M059J (cell line): Measurements from ENCODE around the gene PCSK1. TPM values are rescaled to one million over a fixed set of nuclear protein-coding genes. Genes with fewer than 3 reads are reported as not detected.
"Not testable (repeated sequence)": the region's sequence is repeated elsewhere in the genome, so short reads cannot be mapped to it uniquely, and the experiment has no call there.

Experiments used
- DNase-seq: peaks from one replicate; pipeline ENCODE4 v3.0.0-alpha.2; 2012; ENCODE audit warnings: low read depth
- total RNA-seq: library from RNA; depleted of rRNA; stranded (reverse); fragments of >200 nt; shearing (Covaris generic); gene quantifications from 2 replicates; pipeline ENCODE4 v1.2.3, GENCODE V29; 2014

Gene PCSK1
- total RNA-seq, 1 experiment from 2014 or later: 3.1 TPM

DNA sequence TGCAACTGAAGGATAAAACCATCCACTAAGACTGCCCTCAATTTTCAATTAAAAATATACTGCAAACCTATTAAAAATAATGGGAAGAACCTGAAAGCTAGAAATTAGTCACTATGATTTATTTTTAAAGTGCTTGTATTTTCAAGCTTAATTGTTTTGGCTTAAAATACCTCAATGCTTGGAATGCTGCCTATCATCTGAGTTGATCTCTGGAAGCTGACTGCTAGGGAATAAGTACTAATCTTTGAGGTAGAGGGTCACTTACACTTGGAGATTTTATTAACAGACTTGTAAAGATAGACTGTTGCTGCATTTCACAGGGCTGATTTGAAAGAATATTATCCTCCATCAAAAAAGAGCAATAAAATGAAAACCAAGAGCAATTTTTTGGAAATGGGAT, 6.2 kb downstream of the PCSK1 start:
- DNase-seq: peak; percentile 90

- DNase-seq: no peak
Observed at GRCh38 chr5:96425443-96425842, 7.6 kb downstream of the PCSK1 start.

- DNase-seq: no peak
Observed at GRCh38 chr5:96415897-96416296, 17.2 kb downstream of the PCSK1 start.

DNA sequence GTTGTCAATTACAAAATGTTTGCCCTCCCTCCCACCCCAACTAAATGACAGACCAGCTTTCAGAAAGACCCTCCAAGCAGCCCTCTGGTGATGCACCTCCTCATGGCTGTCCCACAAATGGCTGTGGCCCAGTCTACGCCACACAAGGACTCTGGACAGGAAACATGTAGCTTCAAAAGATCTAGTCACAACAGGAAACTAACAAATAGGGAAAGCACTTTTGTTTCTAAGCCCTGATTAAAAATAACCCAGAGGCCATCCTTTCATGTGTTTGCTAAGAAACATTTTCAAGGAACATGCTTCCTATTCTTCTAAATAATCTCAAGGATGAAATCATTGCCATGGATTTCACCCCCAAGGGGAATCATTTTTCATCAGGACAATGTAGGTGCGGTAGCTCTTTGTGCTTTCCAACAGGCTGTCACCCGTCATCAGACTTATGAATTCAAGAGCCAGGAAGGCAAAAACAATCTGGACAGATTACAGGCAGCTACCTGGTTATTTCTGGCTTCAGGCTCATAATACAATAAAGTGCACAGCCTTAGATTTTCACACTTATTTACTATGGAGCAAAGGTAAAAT, 20.1 kb downstream of the PCSK1 start:
- DNase-seq: no peak

DNA sequence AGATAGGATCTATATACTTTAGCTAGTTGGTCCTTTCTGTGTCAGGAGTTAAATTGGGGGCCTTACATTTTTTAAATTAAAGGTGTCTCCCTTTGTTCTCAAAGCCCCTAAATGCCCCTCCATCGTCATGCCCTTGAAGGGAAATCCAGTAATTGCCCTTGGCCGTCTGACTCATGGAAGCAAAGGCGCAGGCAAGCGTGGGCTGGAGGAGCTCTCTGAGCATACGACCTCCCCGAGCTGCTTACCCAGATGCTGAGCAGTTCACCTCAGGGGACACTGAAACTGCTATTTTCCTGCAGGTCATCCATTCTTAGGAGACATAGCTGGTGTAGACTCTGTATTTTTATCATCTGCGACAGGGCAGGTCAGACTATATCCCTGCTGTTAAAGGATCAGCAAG, 23.0 kb downstream of the PCSK1 start:
- no peak for DNase-seq

DNA sequence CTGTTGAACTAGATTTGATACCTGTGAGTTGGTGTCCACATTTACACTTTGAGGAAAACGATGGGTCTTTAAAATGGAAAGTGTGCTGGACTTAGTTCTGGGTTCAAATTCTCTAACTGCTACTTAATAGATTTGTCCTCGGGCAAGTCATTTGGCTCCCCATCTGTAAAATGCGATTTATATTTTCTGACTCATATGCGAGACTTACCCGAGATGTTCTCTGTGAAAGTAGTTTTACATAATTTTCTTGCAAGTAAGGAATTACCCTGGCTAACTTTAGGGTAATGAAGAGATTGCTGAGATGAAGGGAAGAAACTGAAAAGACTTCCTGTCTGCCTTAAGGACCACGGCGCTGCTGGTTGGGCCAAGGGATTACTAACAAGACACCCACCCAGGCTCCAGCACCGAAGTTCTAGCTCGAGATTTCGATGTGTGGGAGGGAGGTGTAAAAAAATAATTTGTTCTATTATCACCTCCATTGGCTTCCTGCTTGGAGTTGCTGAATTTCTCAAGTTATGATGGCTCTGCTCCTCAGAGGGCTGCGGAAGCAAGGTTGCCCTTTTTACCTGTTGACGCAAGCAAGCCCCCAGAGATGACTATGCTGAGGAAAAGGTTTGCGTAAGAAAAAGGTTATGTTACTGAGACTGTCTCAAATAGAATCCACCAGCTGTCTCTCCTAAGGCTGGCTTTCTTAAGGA, 24.1 kb downstream of the PCSK1 start:
- DNase-seq: no peak

DNA sequence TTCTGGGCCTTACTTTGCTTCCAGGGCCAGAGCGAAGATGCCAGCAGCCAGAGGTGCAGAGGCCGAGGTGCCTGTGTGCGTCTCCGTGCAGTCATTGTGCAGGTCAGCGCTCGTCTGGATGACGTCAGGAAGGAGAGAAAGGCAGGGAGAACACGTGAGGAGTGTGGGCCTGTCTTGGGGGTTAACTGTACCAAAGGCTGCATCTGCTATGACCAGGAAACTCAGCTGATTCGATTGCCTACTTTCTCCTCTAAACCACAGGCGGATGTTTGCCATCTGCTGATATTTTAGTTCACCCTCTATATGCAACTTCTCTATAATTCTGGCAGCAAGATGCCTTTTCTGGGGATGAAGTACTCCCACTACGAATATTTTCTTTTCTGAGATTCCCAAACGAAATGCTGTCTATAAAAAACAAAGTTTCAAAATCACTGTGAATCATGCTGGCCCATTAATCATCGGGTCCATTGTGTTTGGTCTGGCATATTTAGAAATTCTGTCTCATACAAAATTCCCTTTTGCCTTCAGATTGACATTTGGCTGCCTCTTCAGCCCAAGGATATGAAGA, 24.8 kb downstream of the PCSK1 start:
- peak; percentile 88 for DNase-seq

- DNase-seq: no peak
Observed at GRCh38 chr5:96407436-96407835, 25.6 kb downstream of the PCSK1 start.

DNA sequence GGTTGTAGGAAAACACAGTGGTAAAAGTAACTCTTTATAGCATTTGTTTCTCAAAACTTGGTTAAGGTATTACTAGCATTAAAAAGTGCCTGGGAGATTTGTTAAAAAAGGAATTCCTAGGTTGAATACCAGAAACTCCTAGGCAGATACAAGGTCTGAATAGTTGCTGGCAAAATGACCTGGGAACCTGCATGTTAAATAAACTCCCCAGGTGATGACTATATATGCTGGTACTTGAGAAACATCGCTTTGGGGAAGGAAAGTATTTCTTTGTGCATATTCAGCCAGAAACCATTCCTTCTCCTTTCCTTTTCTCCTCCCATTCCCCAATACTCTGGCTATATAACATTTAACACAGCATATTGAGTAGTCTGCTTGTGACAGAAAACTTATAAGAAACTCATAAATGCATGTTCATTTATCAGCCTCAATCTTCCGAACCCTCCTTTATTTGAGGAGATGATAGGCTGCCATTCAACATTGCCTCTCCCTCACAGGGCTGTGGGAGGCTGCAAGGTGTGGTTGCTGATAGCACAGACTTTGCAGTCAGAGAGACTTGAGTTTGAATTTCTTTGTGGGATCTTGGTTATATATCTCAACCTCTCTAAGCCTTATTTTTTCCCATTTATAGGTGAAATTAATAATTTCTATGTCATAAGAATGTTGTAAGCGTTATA, 28.7 kb downstream of the PCSK1 start:
- no peak for DNase-seq

GRCh38 chr5:96402500-96402899, 30.5 kb downstream of the PCSK1 start:
- DNase-seq: no peak

GRCh38 chr5:96396878-96397277, 36.2 kb downstream of the PCSK1 start:
- DNase-seq: no peak

DNA sequence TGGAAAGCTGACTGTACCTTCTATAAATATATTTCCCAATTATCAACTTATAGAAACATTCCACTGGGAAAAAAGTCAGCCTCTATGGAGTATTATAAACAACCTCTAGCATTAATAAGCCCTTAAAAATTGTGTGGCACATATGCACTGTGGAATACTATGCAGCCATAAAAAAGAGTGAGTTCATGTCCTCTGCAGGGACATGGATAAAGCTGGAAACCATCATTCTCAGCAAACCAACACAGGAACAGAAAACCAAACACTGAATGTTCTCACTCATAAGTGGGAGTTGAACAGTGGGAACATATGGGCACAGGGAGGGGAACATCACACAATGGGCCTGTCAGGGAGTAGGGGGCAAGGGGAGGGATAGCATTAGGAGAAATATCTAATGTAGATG, 37.8 kb downstream of the PCSK1 start:
- not testable (repeated sequence) for DNase-seq

GRCh38 chr5:96391921-96392320, 41.1 kb downstream of the PCSK1 start:
- DNase-seq: no peak

GRCh38 chr5:96388176-96388575, 44.9 kb downstream of the PCSK1 start:
- no peak for DNase-seq

GRCh38 chr5:96387616-96388015, 45.4 kb downstream of the PCSK1 start:
- DNase-seq: no peak

DNA sequence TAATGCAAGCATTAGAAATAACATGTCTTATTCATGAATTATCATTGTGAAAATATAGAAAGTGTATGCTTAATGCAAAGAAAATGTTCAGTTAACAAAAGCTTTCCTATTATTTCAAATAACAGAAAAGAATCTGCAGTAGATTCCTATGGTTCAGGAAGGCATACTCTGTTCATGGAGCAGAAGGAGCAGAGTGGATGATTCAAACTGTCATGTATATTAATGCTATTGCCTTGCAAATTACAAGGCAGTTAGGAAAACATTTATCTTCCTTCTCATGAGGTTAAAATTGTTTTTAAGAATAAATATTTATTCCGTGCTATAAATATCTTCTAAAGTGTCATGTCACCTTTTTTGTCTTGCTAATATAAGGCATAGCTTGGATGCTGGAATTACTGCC, 47.5 kb downstream of the PCSK1 start:
- DNase-seq: no peak

- DNase-seq: peak; percentile 95
Observed at GRCh38 chr5:96384353-96384752, 48.7 kb downstream of the PCSK1 start.

DNA sequence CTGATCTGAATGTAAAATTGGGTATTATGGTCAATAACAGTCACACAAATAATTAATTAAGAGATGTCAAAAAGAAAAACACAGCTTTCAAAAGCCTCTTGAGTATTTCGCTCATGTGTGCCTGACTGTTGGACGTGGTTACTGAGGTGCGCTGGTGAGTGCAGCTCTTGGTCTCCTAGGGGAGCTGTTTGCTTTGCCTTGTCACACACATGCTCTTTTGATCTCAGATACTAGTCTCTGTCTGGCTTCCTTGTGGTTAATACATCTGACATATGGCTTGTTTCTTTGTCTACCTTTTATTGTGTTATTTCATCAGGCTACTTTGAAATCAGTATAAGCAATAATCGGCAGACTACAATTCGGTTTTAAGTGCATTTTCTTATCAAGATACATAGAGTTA, 51.5 kb downstream of the PCSK1 start:
- DNase-seq: no peak

GRCh38 chr5:96379896-96380295, 53.2 kb downstream of the PCSK1 start:
- no peak for DNase-seq

DNA sequence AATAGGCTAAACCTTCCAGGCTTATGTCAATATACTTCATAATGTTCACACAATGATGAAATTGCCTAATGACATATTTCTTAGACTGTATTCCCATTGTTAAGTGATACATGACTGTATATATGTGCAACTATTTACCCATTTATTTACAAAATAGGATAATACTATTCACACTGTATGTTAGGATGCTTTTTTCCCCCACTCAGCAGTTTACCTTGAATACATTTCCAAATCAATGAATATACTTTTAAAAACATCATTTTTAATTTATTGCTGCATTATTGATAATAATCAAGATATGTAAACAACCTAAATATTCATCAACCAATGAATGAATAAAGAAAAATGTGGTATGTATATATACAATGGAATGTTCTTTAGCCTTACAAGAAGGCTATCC, 55.5 kb downstream of the PCSK1 start:
- DNase-seq: no peak

- DNase-seq: no peak
Observed at GRCh38 chr5:96377167-96377566, 55.9 kb downstream of the PCSK1 start.

DNA sequence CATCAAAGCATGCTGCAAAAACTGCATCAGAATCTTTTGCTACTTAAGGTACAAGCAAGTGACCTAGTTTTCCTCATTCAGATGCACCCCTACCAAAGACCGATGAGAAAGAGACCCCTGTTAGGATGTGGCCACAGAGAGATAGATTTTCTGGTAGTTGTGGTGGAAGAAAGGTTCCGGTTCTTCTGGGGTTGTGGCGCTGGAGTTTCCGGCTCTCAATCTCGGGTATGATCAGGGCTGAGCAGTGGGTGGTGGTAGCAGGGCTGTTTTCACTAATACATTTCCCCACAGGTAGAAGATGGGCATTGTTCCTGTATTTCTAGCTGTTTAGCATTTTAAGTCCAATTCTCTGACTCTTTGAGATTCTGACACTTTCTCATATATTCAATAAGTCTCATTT, 58.4 kb downstream of the PCSK1 start:
- no peak for DNase-seq

GRCh38 chr5:96373381-96373733, 59.7 kb downstream of the PCSK1 start:
- DNase-seq: no peak
